CD4-positive, alpha-beta T cell treated with Interleukin-2 at 100 ng/mL for 4 hours (primary cell): Measurements from ENCODE around the gene MED10.
A peak's percentile ranks its signal among the peaks of the same experiment; 100 is the strongest.

Experiments
- DNase-seq: peaks from one replicate; pipeline ENCODE4 v3.0.0-alpha.2; 2020; ENCODE audit warnings: low spot score

Gene MED10

GRCh38 chr5:6377905-6378765 is at the start of gene MED10:
TSS of gene MED10 (minus strand) at chr5:6378547. CDS start at chr5:6378483, 64 bp downstream.
- DNase-seq = peak; percentile 95

- DNase-seq = no peak
These were observed 49.3 kb upstream of the MED10 start for GRCh38 chr5:6427694-6428093.

- DNase-seq = no peak
These were observed 46.4 kb upstream of the MED10 start for GRCh38 chr5:6424700-6425099.

- no peak for DNase-seq
These were observed 45.8 kb upstream of the MED10 start for GRCh38 chr5:6424110-6424659.

- no peak for DNase-seq
These were observed 45.2 kb upstream of the MED10 start for GRCh38 chr5:6423327-6424109.

- no peak for DNase-seq
These were observed 41.0 kb upstream of the MED10 start for GRCh38 chr5:6419340-6419852.

- no peak for DNase-seq
These were observed 40.4 kb upstream of the MED10 start for GRCh38 chr5:6418679-6419276.

- no peak for DNase-seq
These were observed 39.3 kb upstream of the MED10 start for GRCh38 chr5:6417657-6418056.

GRCh38 chr5:6412811-6413210 is 34.5 kb upstream of the MED10 start:
- no peak for DNase-seq

- DNase-seq = no peak
These were observed 32.8 kb upstream of the MED10 start for GRCh38 chr5:6411141-6411540.

GRCh38 chr5:6410421-6410820 is 32.1 kb upstream of the MED10 start:
- no peak for DNase-seq

- DNase-seq = no peak
These were observed 30.5 kb upstream of the MED10 start for GRCh38 chr5:6408627-6409446.

GRCh38 chr5:6408260-6408596 is 29.9 kb upstream of the MED10 start:
- DNase-seq = no peak

- no peak for DNase-seq
These were observed 29.4 kb upstream of the MED10 start for GRCh38 chr5:6407558-6408259.

GRCh38 chr5:6405591-6405990 is 27.2 kb upstream of the MED10 start:
- no peak for DNase-seq

GRCh38 chr5:6404129-6404528 is 25.8 kb upstream of the MED10 start:
- DNase-seq = no peak

- DNase-seq = no peak
These were observed 25.1 kb upstream of the MED10 start for GRCh38 chr5:6403416-6403815.

- DNase-seq = no peak
These were observed 24.6 kb upstream of the MED10 start for GRCh38 chr5:6402939-6403338.

- DNase-seq = no peak
These were observed 23.1 kb upstream of the MED10 start for GRCh38 chr5:6401410-6401809.

GRCh38 chr5:6399980-6400910 is 21.9 kb upstream of the MED10 start:
- DNase-seq = no peak
